ENCODE measurements around the gene INSIG2. TPM values are rescaled to one million over a fixed set of nuclear protein-coding genes. Genes with fewer than 3 reads are reported as not detected.

The INSIG2 gene
- total and polyA plus RNA-seq, 2 experiments from 2014 or later = 27.3 to 35.3 TPM

GRCh38 chr2:118151831-118152230 is 63.6 kb downstream of the INSIG2 start:
- no peaks in the 10 kb centered on the region for H3K9me3 ChIP-seq (ENCODE audit: low read depth)
- no peaks in the 10 kb centered on the region for H3K27me3 ChIP-seq
- H3K27ac ChIP-seq = no peak overlapping the region
- no peaks in the 10 kb centered on the region for H4K20me1 ChIP-seq (ENCODE audit: insufficient read depth, poor library complexity, severe bottlenecking)
- DNase-seq (ENCODE audit: low spot score) = no peak
- TF ChIP-seq EZH2 (IDR thresholded peaks at IDR 0.05; ENCODE audit: borderline replicate concordance) (no peak), EZH2phosphoT487 (IDR thresholded peaks at IDR 0.05; ENCODE audit: low read depth, severe bottlenecking, unreplicated experiment) (no peak), CTCF (IDR thresholded peaks at IDR 0.05; ENCODE audit: poor library complexity) (no peak)
- no peaks in the 10 kb centered on the region for H3K9me2 ChIP-seq (replicated peaks; ENCODE audit: insufficient read depth)
- 90% methylated on average over 1 of the region's 1 CpG for WGBS (ENCODE audit: low lambda C conversion rate, missing lambda C conversion rate)
- no peak overlapping the region for H2AFZ ChIP-seq
- H3K79me2 ChIP-seq = no peaks in the 10 kb centered on the region
- H3K4me1 ChIP-seq (ENCODE audit: insufficient read depth) = peaks cover 4% of the 10 kb centered on the region
- no peak overlapping the region for H3K4me3 ChIP-seq
- no peaks in the 10 kb centered on the region for H3K36me3 ChIP-seq (replicated peaks; ENCODE audit: insufficient read depth, low read depth)
- H3K4me2 ChIP-seq = no peak overlapping the region

- Histone ChIP-seq H2AFZ (no peak overlapping the region), H3K27me3 (no peaks in the 10 kb centered on the region), H3K79me2 (no peaks in the 10 kb centered on the region), H4K20me1 (ENCODE audit: insufficient read depth, poor library complexity, severe bottlenecking) (no peaks in the 10 kb centered on the region), H3K4me1 (ENCODE audit: insufficient read depth) (no peaks in the 10 kb centered on the region), H3K36me3 (replicated peaks; ENCODE audit: insufficient read depth, low read depth) (no peaks in the 10 kb centered on the region), H3K4me3 (no peak overlapping the region), H3K27ac (no peak overlapping the region), H3K4me2 (no peak overlapping the region), H3K9me2 (replicated peaks; ENCODE audit: insufficient read depth) (no peaks in the 10 kb centered on the region), H3K9me3 (ENCODE audit: low read depth) (no peaks in the 10 kb centered on the region)
- no peak for DNase-seq (ENCODE audit: low spot score)
- WGBS (ENCODE audit: low lambda C conversion rate, missing lambda C conversion rate) = 68% methylated on average over 4 of the region's 4 CpGs
- no peak for TF ChIP-seq EZH2 (IDR thresholded peaks at IDR 0.05; ENCODE audit: borderline replicate concordance)
- no peak for TF ChIP-seq EZH2phosphoT487 (IDR thresholded peaks at IDR 0.05; ENCODE audit: low read depth, severe bottlenecking, unreplicated experiment)
- TF ChIP-seq CTCF (IDR thresholded peaks at IDR 0.05; ENCODE audit: poor library complexity) = no peak
These were observed 65.2 kb downstream of the INSIG2 start for GRCh38 chr2:118153433-118153832.

GRCh38 chr2:118154176-118154575 is 65.9 kb downstream of the INSIG2 start:
- 98% methylated on average over 2 of the region's 2 CpGs for WGBS (ENCODE audit: low lambda C conversion rate, missing lambda C conversion rate)
- no peak overlapping the region for H2AFZ ChIP-seq
- H4K20me1 ChIP-seq (ENCODE audit: insufficient read depth, poor library complexity, severe bottlenecking) = no peaks in the 10 kb centered on the region
- H3K27me3 ChIP-seq = no peaks in the 10 kb centered on the region
- no peaks in the 10 kb centered on the region for H3K9me3 ChIP-seq (ENCODE audit: low read depth)
- H3K4me3 ChIP-seq = no peak overlapping the region
- DNase-seq (ENCODE audit: low spot score) = no peak
- no peaks in the 10 kb centered on the region for H3K9me2 ChIP-seq (replicated peaks; ENCODE audit: insufficient read depth)
- no peaks in the 10 kb centered on the region for H3K79me2 ChIP-seq
- H3K4me1 ChIP-seq (ENCODE audit: insufficient read depth) = no peaks in the 10 kb centered on the region
- TF ChIP-seq EZH2phosphoT487 (IDR thresholded peaks at IDR 0.05; ENCODE audit: low read depth, severe bottlenecking, unreplicated experiment) = no peak
- TF ChIP-seq CTCF (IDR thresholded peaks at IDR 0.05; ENCODE audit: poor library complexity) = no peak
- TF ChIP-seq EZH2 (IDR thresholded peaks at IDR 0.05; ENCODE audit: borderline replicate concordance) = no peak
- H3K4me2 ChIP-seq = no peak overlapping the region
- no peaks in the 10 kb centered on the region for H3K36me3 ChIP-seq (replicated peaks; ENCODE audit: insufficient read depth, low read depth)
- H3K27ac ChIP-seq = no peak overlapping the region

Other genes with a start within 250 kb of the INSIG2 start
- 23.0 and 37.4 TPM in 2 replicates for gene CCDC93, start 74.4 kb upstream of the INSIG2 start, total RNA-seq
- gene CCDC93, start 74.4 kb upstream of the INSIG2 start, polyA plus RNA-seq = 13.2 and 16.8 TPM in 2 replicates

All from hepatocyte (in vitro differentiated cells).